Ovary (tissue), 3 donors: Measurements from ENCODE around the gene CASP2.

Experiments
- CTCF ChIP-seq, 3 donors: fragments of 450-650 bp in 2 of 3; fragments of 200-600 bp in 1 of 3; IDR thresholded peaks; one replicate each; pipeline versions ENCODE4 v1.5.1 to v1.8.0; 2016 to 2022; ENCODE audit warnings: antibody characterized with exemption in 3 of 3, mild to moderate bottlenecking in 1 of 3
- EP300 ChIP-seq: sonication (generic); formaldehyde crosslinking; IDR thresholded peaks from one replicate; pipeline ENCODE4 v1.6.1; 2017; ENCODE audit warnings: antibody characterized with exemption
- POLR2A ChIP-seq: fragments of 450-650 bp; IDR thresholded peaks from one replicate; pipeline ENCODE4 v1.6.1; 2017; ENCODE audit warnings: antibody characterized with exemption, mild to moderate bottlenecking, moderate library complexity
- donor health status: DM: no; HTN: no; CAD: no.

DNA sequence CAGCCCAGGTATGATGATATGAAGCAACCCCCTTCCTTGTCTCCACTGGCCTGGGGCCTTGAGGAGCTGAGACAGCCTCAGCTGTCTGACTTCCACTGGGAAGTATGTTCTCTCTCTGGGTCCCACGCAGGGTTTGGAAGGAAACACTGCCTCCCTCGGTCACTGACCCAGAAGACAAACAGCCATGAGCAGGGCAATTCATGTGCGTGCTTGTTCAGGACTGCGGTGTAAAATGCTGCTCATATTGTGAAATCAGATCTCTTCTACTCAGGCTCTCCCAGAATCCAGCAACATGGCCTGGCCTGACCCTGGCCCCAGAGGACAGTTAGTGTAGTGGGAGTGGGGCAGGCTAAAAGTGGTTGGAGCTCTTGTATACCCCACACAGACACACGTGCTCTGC is 30.5 kb downstream of the CASP2 start:
- TF ChIP-seq EP300 (no peak), POLR2A (no peak), CTCF (IDR thresholded peaks at IDR 0.05) (no peak)
